Measurements from ENCODE around the gene CAMTA1. TPM values are rescaled to one million over a fixed set of nuclear protein-coding genes. Genes with fewer than 3 reads are reported as not detected.

Gene CAMTA1
- total RNA-seq, 1 experiment from 2014 or later, result 69.5 TPM

DNA sequence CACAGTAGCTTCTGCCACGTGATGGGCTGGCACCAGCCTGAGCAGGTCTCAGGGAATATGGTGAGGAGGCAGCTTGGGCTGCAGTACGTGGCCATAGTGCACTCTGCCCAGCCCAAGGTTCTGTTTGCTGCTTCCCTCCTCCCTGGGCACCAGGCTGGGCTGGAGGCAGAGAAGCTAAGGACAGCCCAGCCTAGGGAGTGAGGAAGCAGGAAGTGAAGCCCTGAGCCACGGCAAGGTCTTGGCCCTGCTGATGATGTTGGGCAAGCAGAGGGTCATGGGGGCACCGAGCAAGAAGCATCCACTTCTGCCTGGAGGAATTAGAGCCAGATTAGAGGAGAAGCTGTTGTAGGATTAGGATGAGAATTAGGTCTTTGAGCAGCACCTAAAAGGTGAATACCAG is 659.1 kb downstream of the CAMTA1 start:
- POLR2A ChIA-PET, result no interaction called here
- no peak overlapping the region for H3K9ac ChIP-seq (ENCODE audit: low read length)
- DNase-seq (ENCODE audit: low read depth, low spot score) (no peak), ATAC-seq (no peak; the same call in 1 of the 2 replicates)
- TF ChIP-seq, protein P1, sequence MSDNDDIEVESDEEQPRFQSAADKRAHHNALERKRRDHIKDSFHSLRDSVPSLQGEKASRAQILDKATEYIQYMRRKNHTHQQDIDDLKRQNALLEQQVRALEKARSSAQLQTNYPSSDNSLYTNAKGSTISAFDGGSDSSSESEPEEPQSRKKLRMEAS (IDR thresholded peaks at IDR 0.05), result no peak
- TF ChIP-seq, protein P2, sequence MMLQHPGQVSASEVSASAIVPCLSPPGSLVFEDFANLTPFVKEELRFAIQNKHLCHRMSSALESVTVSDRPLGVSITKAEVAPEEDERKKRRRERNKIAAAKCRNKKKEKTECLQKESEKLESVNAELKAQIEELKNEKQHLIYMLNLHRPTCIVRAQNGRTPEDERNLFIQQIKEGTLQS (IDR thresholded peaks at IDR 0.05), result no peak
- TF ChIP-seq YY1 (IDR thresholded peaks at IDR 0.05; ENCODE audit: extremely low read depth, insufficient replicate concordance, low read depth, low read length), result no peak
- no peak for TF ChIP-seq ZBTB33 (IDR thresholded peaks at IDR 0.05; ENCODE audit: extremely low read depth, insufficient replicate concordance, low read length)
- TF ChIP-seq POLR2A (IDR thresholded peaks at IDR 0.05; ENCODE audit: borderline replicate concordance, extremely low read depth, insufficient read depth, insufficient read length), result no peak
- no peak for TF ChIP-seq EGR1 (IDR thresholded peaks at IDR 0.05; ENCODE audit: low read depth)
- no peak for TF ChIP-seq EZH2phosphoT487 (IDR thresholded peaks at IDR 0.05; ENCODE audit: borderline replicate concordance)
- no peak for TF ChIP-seq SIN3A (IDR thresholded peaks at IDR 0.05; ENCODE audit: low read depth)
- TF ChIP-seq FOSL1 (IDR thresholded peaks at IDR 0.05; ENCODE audit: low read depth), result no peak
- TF ChIP-seq ZFX (IDR thresholded peaks at IDR 0.05), result no peak
- no peak for TF ChIP-seq JUND (IDR thresholded peaks at IDR 0.05)
- no peak for TF ChIP-seq RAD21 (IDR thresholded peaks at IDR 0.05; ENCODE audit: low read depth)
- TF ChIP-seq CBX3 (IDR thresholded peaks at IDR 0.05; ENCODE audit: low read depth), result no peak
- TF ChIP-seq, protein P3, sequence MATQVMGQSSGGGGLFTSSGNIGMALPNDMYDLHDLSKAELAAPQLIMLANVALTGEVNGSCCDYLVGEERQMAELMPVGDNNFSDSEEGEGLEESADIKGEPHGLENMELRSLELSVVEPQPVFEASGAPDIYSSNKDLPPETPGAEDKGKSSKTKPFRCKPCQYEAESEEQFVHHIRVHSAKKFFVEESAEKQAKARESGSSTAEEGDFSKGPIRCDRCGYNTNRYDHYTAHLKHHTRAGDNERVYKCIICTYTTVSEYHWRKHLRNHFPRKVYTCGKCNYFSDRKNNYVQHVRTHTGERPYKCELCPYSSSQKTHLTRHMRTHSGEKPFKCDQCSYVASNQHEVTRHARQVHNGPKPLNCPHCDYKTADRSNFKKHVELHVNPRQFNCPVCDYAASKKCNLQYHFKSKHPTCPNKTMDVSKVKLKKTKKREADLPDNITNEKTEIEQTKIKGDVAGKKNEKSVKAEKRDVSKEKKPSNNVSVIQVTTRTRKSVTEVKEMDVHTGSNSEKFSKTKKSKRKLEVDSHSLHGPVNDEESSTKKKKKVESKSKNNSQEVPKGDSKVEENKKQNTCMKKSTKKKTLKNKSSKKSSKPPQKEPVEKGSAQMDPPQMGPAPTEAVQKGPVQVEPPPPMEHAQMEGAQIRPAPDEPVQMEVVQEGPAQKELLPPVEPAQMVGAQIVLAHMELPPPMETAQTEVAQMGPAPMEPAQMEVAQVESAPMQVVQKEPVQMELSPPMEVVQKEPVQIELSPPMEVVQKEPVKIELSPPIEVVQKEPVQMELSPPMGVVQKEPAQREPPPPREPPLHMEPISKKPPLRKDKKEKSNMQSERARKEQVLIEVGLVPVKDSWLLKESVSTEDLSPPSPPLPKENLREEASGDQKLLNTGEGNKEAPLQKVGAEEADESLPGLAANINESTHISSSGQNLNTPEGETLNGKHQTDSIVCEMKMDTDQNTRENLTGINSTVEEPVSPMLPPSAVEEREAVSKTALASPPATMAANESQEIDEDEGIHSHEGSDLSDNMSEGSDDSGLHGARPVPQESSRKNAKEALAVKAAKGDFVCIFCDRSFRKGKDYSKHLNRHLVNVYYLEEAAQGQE (IDR thresholded peaks at IDR 0.05; ENCODE audit: low read depth), result no peak
- TF ChIP-seq CEBPB (IDR thresholded peaks at IDR 0.05; ENCODE audit: low read depth), result no peak
- TF ChIP-seq ELF1 (IDR thresholded peaks at IDR 0.05; ENCODE audit: borderline replicate concordance, low read depth), result no peak
- TF ChIP-seq EZH2 (IDR thresholded peaks at IDR 0.05), result no peak
- H2AFZ ChIP-seq (ENCODE audit: low read depth, low read length, poor library complexity, severe bottlenecking), result no peak overlapping the region
- H3K79me2 ChIP-seq (ENCODE audit: insufficient read depth, low read length), result no peaks in the 10 kb centered on the region
- H3K9me2 ChIP-seq (ENCODE audit: insufficient read depth), result no peaks in the 10 kb centered on the region
- H4K20me1 ChIP-seq (ENCODE audit: insufficient read depth), result no peaks in the 10 kb centered on the region
- no TSS peak for BruUV-seq (replicated peaks)
- H3K27ac ChIP-seq (ENCODE audit: low read depth, low read length), result no peak overlapping the region
- no peaks in the 10 kb centered on the region for H3K9me3 ChIP-seq (ENCODE audit: control insufficient read depth in 1 of 2, insufficient read depth in 1 of 2, low read depth in 1 of 2, low read length in 2 of 2)
- no peak overlapping the region for H3K4me3 ChIP-seq (replicated peaks in 1 of 2; ENCODE audit: low read depth in 1 of 2, low read length in 2 of 2)
- CTCF ChIA-PET, result interaction anchor here (1.3 kb wide), 1 partner anchor 10 kb away, joined by 3 read pairs; no protein-coding TSS in a partner anchor
- no peaks in the 10 kb centered on the region for H3K4me1 ChIP-seq (ENCODE audit: control insufficient read depth in 1 of 2, insufficient read depth in 2 of 2, low read length in 2 of 2)
- H3K27me3 ChIP-seq (ENCODE audit: insufficient read depth, low read length), result no peaks in the 10 kb centered on the region
- RAD21 ChIA-PET (ENCODE audit: low non-redundant PET in 1 of 2, low total read pairs in 2 of 2, uncharacterized antibody in 2 of 2, unreplicated experiment in 2 of 2), result interaction anchor here in 1 of 2 experiments (0.7 kb wide), 1 partner anchor 10 kb away, joined by 3 read pairs; no protein-coding TSS in a partner anchor
- intact Hi-C loops (cut with micrococcal nuclease), result no loop called here
- no peak overlapping the region for H3K4me2 ChIP-seq (ENCODE audit: low read length)
- no peaks in the 10 kb centered on the region for H3K36me3 ChIP-seq (ENCODE audit: control insufficient read depth in 1 of 2, insufficient read depth in 2 of 2, low read length in 2 of 2)

Data from HCT116 (cell line).